Measurements from ENCODE around the gene SRGAP2B. TPM values are rescaled to one million over a fixed set of nuclear protein-coding genes. Genes with fewer than 3 reads are reported as not detected.
"Not testable (repeated sequence)": the region's sequence is repeated elsewhere in the genome, so short reads cannot be mapped to it uniquely, and the experiment has no call there.

Gene SRGAP2B
- total RNA-seq, 1 experiment from 2014 or later = 13.5 TPM

GRCh38 chr1:144998134-144998980, 96.8 kb downstream of the SRGAP2B start:
- DNase-seq (ENCODE audit: low spot score) = not testable (repeated sequence)

GRCh38 chr1:144995833-144996410, 99.2 kb downstream of the SRGAP2B start:
- DNase-seq (ENCODE audit: low spot score) = not testable (repeated sequence)

- DNase-seq (ENCODE audit: low spot score) = not testable (repeated sequence)
Measured at GRCh38 chr1:144992915-144993314, 102.2 kb downstream of the SRGAP2B start.

GRCh38 chr1:144990611-144991010, 104.5 kb downstream of the SRGAP2B start:
- DNase-seq (ENCODE audit: low spot score) = not testable (repeated sequence)

- DNase-seq (ENCODE audit: low spot score) = not testable (repeated sequence)
Measured at GRCh38 chr1:144987131-144987530, 108.0 kb downstream of the SRGAP2B start.

GRCh38 chr1:144986171-144986860, 108.8 kb downstream of the SRGAP2B start:
- DNase-seq (ENCODE audit: low spot score) = not testable (repeated sequence)

- not testable (repeated sequence) for DNase-seq (ENCODE audit: low spot score)
Measured at GRCh38 chr1:144985550-144986170, 109.5 kb downstream of the SRGAP2B start.

- not testable (repeated sequence) for DNase-seq (ENCODE audit: low spot score)
Measured at GRCh38 chr1:144982802-144983525, 112.2 kb downstream of the SRGAP2B start.

GRCh38 chr1:144981157-144981556, 114.0 kb downstream of the SRGAP2B start:
- DNase-seq (ENCODE audit: low spot score) = not testable (repeated sequence)

- DNase-seq (ENCODE audit: low spot score) = not testable (repeated sequence)
Measured at GRCh38 chr1:144979960-144980595, 115.0 kb downstream of the SRGAP2B start.

- DNase-seq (ENCODE audit: low spot score) = not testable (repeated sequence)
Measured at GRCh38 chr1:144977856-144978255, 117.3 kb downstream of the SRGAP2B start.

GRCh38 chr1:144971936-144972335, 123.2 kb downstream of the SRGAP2B start:
- not testable (repeated sequence) for DNase-seq (ENCODE audit: low spot score)

GRCh38 chr1:144966488-144966887, 128.6 kb downstream of the SRGAP2B start:
- not testable (repeated sequence) for DNase-seq (ENCODE audit: low spot score)

- DNase-seq (ENCODE audit: low spot score) = not testable (repeated sequence)
Measured at GRCh38 chr1:144964765-144965164, 130.4 kb downstream of the SRGAP2B start.

GRCh38 chr1:144964186-144964585, 130.9 kb downstream of the SRGAP2B start:
- DNase-seq (ENCODE audit: low spot score) = not testable (repeated sequence)

GRCh38 chr1:144963571-144963970, 131.6 kb downstream of the SRGAP2B start:
- not testable (repeated sequence) for DNase-seq (ENCODE audit: low spot score)

GRCh38 chr1:144961604-144962583, 133.2 kb downstream of the SRGAP2B start:
- DNase-seq (ENCODE audit: low spot score) = not testable (repeated sequence)

- DNase-seq (ENCODE audit: low spot score) = not testable (repeated sequence)
Measured at GRCh38 chr1:144960929-144961488, 134.1 kb downstream of the SRGAP2B start.

GRCh38 chr1:144948390-144948789, 146.7 kb downstream of the SRGAP2B start:
- not testable (repeated sequence) for DNase-seq (ENCODE audit: low spot score)

Measured in HT-29 (cell line).